UCSD-AML1 (cell line): ENCODE results near the gene SAE1.

Experiments used
- DNase-seq: peaks from one replicate; lab custom pipeline; 2025; ENCODE audit not compliant: unreplicated experiment; lab: John Stamatoyannopoulos, UW

SAE1 gene

DNA sequence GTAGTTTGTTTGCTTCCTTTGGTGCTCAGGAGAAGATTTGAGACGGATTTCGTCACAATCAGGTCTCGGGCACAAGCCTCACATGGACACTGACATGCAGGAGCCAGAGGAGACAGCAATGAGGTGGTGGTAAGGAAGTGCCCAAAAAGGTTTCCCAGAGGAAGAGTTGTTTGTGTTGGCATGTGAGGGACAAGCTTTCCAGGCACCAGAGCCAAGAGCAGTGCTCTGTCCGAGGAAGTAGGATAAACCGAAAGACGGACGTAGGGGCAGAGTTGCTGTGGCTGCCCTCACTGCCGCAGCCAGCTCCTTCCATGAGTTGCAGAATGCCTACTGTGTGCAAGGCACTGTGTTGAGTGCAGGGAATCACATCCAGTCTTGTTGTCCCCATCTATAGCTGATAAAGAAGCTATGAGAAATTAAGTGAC is 27.7 kb downstream of the SAE1 start:
- DNase-seq, result peak; percentile 40

DNA sequence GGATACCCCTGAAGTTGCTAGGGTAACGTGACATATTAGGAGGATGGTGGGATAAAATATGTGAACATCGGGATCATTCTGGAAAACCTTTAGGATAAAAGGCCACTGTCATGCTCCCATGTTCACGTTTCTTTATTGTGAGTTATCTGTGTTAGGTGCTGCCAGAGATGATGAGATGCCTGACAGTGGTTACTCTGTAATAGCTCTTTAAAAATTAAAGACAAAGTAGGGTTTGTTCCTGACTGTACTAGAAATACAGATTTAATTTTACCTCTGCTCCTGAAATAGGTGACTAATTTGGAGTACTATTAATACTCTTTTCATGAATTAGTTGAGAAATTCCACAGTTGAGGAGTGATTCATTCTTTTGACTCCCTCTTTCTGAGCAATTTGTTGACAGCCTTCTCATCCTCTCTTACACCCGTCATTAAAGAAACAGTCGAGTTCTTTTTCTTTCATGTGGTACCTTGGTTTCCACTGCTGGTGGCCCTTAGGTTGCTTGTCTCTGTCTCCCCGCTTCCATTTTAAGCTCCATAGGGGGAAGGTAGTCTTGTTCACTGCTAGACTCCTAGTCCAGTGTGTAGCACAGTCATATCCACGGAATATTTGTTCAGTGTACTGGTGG is 28.4 kb downstream of the SAE1 start:
- no peak for DNase-seq

DNA sequence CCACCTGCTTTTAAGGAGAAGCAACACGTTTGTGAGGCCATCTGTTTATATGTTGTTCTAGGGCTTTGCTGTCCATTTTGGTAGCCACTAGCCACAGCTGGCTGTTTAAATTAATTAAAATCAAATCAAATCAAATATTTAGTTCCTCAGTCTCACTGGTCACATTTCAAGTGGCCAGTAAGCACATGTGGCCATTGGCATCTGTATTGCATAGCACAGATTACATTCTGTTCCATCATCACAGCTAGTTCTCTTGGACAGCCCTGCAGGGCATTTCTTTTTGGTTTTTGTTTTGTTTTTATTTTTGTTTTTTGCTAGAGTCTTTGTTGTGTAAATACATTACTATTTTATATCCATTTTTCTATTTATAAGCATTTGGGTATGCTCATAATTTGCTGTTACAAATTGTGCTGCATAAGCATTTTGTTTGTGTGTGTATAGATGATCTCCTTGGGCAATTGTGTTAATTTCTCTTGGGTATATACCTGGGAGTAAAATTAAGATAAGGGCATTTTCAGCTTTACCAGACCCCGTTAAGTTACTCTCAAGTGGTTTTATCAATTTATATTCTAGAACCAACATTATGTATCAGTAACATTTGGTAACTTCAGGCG is 31.3 kb downstream of the SAE1 start:
- no peak for DNase-seq

DNA sequence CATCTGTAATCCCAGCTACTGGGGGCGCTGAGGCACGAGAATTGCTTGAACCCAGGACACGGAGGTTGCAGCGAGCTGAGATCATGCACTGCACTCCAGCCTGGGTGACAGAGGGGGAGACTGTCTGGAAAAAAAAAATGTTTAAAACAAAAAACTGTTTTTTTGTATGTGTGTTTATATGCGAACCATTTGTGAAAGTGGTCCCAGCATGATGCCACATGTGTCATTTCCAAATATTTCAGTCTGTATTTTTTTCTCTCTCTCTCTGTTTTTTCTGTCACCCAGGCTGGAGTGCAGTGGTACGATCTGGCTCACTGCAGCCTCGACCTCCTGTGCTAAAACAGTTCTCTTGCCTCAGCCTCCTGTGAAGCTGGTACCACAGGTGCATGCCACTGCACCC is 37.4 kb downstream of the SAE1 start:
- no peak for DNase-seq

DNA sequence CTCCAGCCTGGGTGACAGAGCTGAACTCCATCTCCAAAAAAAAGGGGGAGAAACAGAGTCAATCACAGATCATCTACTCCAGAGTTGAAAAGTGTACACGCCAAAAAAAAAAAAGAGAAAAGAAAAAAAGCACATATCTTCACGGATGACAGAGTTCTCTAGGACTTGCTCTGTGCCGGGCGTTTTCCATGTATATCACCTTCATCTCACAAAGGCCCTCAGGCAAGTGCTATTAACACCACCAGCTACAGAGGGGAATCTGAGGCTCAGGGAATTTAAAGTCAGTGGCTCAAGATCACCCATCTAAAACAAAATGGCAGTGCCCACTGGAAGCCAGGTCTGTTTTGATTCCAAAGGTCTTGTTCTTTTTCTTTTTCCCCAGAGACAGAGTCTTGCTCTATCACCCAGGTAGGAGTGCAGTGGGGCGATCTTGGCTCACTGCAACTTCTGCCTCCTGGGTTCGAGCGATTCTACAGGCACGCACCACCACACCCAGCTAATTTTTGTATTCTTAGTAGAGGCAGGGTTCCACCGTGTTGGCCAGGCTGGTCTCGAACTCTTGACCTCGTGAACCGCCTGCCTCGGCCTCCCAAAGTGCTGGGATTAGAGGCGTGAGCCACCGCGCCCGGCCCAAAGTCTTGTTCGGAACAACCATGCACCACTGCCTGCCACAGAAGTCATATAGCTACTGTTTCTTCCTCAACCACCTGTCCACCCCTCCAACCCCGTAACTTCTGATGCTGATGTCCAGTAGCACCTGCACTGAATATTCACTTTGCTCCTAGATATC is 42.2 kb downstream of the SAE1 start:
- DNase-seq, result no peak

DNA sequence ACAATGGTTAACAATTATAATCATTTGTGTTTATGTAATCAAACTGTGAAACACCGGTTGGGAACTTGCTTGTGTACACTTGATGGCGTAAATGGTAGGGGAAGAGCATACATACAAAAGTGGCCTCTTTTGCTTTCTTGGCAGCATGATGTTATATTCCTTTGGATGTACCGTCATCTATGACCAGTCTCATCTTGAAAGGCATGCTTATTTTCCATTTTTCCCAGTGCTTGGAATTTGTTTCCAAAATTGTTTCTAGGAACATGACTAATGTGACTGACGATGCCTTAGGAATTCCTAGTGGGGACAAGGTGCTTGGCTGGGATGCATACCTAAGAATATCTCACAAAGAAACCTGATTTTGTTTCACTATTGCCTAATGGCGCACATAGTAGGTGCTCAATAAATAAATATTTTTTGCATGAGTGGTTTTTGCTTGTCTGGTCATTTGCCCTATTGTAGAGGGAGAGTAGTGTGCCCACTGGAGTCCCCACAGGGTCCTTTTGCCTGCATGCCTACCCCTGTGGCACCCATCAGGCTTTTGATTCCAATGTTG is 45.5 kb downstream of the SAE1 start:
- no peak for DNase-seq

DNA sequence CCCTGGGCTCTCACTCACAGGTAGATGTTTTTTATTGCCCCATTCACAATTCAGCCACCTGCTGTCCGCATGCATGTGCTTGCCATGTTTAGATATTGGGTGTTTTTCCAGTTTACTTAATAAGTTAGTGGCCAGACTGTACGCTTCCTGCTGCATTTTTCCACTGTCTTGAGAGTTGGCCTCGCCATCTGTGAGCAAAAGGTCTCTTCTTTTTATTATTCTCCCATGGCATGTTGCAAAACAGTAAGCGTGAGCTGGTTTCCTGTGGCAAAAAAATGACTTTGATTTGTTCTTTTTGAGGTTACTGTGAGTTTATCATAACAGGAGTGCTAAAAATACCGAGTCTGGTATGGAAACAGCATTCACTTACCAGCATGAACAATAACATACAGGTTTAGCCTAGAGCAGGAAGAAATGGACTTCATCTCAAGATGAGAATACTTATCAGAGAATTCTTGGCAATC is 46.0 kb downstream of the SAE1 start:
- DNase-seq, result no peak

DNA sequence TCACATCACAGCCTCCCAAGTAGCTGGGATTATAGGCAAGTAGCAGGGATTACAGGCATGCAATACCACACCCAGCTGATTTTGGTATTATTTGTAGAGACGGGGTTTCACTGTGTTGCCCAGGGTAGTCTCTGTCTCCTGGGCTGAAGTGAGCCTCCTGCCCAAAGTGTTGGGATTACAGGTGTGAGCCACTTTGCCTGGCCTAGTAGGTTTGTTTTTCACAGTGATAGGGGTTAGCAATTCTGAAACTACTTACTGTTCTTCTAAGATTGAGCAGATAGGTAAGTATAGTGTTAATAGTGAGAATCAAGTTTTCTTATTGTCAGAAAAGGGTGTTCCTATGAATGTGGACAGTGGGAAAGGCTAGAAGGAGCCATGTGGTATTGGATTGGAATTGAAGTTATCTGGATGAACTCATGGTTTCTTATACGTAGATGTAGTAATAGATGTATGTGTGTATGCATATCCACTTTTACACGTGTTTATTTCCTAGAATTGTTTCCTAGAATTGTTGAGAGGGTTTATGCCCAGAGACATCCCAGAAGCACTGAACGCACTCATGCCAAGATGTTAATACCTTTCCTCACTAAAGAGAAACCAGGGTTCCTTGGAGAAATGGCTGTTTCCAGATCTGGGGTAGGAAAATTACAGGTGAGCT is 49.1 kb downstream of the SAE1 start:
- DNase-seq, result no peak

DNA sequence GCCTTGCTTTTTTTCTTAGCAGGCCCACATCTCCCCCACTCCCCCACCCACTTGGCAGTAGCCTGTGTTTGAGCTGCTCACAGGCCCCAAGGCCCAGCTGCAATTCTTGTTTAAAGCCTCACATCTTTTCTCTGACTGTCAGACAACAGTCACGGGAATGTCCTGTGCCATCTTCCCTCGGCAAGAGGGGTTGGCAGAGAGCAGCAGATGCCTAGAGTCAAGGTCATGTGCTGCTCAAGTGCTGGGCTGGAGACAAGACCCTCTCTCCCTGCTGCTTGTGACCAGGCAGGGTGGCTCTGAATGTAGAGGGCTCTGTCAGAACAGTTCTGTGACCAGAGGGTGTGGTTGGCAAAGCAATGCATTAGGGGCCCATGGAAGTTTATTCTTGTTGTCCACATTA is 53.0 kb downstream of the SAE1 start:
- no peak for DNase-seq

DNA sequence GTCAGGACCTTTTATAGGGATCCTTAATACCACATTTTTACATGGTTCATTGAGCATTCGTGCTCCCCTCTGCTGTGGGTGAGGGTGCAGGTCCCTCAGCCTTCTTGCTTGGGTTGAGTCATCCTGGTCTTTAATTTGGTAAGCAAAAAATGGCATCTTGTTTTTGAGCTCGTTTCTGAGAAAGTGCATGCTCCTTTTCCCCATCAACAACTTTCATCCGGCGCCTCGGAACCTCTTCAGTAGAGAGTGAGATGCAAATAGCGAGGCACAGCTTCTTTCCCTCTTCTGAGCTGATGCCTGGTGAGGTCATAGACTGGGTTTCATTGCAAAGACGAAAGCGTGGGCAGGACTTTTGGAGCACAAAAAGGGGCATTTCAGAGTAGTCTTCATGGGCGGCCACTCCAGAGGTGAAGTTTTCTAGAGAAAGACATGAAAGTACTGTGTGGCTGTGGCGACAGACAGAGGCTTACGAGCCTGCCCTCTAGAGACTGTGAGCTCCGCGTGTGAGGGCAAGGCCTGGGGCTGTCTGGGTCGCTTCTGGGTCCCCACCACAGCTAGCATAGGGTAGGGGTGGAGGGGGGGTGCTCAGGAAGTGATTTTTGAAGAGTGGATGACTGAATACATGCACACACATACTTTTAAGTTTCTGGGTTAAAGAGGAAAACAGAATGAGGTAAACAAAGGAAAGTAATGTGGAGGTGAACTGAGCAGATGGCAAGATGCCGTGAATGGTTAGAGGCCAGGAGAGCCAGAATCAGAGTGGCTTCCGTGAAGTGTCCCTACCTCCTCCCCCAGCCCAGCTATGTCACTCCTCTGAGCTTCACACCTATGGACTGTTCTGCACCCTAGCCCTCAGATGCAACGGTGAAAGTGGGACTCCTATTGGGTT is 56.1 kb downstream of the SAE1 start:
- DNase-seq, result no peak

DNA sequence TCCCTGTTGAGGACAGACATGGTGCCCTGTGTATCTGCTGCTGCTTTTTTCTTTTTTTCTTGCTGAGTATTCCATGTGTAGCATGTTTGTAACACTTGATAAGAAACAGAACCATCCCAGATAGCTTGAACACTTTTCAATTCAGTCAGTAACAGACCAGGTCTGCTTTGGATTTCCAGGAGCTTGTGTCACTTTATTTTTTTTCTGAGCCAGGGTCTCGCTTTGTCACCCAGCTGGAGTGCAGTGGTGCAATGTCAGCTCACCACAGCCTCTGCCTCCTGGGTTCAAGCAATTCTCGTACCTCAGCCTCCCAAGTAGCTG is 56.7 kb downstream of the SAE1 start:
- DNase-seq, result no peak

DNA sequence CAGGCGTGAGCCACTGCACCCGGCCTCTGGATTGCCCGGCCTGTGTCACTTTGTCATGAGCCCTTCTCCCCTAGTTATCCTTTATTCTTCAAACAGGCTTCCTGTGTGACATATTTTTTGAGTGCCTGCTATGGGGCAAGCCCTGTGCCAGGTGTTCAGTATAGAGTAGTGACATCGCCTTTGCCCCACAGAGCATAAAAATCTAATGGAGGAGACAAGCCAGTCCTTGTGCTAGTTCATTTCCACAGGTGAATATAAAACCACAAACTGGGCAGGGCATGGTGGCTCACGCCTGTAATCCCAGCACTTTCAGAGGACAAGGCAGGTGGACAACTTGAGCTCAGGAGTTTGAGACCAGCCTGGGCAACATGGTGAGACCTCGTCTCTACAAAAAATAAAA is 57.2 kb downstream of the SAE1 start:
- DNase-seq, result no peak

DNA sequence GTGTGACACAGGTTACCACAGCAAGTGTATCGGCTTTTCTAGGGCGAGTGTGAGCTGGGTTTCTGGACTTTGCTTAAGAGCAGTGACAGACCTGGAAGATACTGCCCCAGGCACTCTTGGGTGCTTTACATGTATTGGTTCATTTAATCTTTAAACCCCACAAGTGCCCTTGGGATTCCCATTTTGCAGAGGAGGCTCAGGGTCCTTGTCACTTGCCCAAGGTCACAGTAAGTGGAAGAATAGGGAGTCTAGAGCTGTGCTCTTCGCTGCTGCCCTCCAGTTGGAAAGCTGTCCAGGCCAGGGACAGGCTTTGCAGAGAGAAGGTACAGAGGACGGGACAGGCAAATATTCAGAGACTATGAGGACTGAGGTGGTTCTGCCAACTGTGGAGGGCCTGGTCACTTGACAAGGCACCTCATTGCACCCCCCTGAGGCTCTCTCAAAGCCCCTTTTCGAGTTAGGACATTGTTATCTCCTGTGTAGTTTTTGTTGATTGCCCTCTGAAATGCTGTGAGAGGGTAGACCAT is 57.9 kb downstream of the SAE1 start:
- no peak for DNase-seq

DNA sequence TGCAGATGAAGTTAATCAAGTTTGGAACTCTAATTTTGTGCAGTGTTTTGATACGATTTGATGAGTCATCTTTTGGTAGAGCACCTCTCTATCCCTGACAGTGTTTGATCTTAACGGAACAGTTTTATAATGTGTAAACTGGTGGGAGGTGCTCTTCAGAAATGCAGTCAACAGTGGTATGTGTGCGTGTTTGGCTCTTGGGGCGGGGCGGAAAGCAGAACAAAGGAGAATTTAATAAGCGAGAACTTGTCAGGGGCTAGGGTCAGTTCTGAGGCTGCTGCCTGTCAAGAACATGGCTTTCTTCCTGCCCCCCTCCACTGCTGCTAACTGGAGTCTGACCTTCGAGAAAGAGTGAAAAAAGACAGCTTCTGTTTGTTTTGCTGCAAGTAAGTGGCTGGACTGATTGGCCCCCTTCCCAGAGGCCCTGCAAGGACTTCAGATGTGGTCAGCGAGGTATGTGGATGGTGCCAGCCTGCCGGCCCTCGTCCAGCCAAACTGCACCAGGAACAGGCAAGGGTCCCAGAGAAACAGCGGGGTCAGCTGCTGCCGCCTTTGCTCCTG is 59.6 kb downstream of the SAE1 start:
- DNase-seq, result no peak

DNA sequence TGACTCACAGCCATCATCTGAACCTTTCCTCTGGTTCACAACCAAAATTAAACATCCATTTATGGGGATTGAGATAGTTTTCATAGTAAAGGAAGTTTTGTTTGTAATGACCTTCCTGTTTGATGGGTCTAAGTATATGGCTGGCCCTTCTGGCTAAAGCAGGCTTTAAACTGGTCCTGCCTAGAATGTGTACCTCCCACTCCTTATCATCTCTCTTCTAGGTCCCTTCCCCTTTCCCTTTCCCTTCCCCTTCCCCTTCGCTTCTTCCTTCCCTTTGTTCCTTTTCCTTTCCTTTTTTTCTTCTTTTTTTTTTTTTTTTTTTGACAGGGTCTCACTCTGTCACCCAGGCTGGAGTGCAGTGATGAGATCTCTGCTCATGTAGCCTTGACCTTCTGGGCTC is 64.8 kb downstream of the SAE1 start:
- no peak for DNase-seq

DNA sequence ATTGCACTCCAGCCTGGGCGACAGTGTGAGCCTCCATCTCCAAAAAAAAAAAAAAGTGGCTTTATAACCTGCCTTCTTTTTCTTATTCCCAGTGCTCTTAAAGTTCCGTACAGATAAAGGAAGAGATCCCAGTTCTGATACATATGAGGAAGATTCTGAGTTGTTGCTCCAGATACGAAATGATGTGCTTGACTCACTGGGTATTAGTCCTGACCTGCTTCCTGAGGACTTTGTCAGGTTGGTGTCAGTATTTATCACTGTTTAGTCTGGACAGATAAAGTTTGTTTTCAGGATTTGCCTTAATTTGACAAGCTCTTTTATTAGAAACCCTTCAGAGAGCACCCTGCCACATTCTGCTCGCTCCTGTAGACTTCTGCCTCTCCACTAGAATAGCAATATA is 66.5 kb downstream of the SAE1 start:
- DNase-seq, result no peak

DNA sequence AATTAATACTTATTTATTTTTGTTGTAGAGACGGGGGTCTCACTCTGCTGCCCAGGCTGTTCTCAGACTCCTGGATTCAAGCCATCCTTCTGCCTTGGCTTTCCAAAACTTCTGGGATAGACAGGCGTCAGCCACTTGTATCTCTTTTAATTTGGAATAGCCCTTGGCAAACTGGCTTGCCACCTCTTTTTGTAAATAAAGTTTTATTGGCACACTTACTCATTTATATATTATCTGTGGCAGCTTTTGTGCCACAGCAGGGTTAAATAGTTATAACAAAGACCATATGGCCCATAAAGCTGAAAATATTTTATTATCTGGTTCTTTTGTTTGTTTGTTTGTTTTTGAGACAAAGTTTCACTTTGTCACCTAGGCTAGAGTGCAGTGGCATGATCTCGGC is 69.9 kb downstream of the SAE1 start:
- no peak for DNase-seq

DNA sequence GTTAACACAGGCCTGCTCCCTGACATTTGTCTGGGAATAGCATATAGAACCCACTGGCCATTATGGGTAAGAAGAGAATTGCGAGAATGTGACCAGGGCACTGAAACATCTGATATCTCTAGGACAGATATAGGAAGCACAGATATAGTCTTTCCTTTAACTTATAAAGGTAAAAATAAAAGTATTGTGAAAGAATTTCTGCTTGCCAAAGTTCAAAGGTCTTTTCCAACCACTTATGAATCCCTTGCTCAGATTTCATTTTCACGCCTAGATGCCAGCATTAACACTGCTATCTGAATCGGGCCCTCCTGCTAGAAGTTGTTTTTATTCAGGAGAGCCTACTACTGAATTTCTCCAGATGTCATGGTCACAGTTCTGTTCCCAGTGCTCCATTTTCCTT is 72.6 kb downstream of the SAE1 start:
- DNase-seq, result no peak

DNA sequence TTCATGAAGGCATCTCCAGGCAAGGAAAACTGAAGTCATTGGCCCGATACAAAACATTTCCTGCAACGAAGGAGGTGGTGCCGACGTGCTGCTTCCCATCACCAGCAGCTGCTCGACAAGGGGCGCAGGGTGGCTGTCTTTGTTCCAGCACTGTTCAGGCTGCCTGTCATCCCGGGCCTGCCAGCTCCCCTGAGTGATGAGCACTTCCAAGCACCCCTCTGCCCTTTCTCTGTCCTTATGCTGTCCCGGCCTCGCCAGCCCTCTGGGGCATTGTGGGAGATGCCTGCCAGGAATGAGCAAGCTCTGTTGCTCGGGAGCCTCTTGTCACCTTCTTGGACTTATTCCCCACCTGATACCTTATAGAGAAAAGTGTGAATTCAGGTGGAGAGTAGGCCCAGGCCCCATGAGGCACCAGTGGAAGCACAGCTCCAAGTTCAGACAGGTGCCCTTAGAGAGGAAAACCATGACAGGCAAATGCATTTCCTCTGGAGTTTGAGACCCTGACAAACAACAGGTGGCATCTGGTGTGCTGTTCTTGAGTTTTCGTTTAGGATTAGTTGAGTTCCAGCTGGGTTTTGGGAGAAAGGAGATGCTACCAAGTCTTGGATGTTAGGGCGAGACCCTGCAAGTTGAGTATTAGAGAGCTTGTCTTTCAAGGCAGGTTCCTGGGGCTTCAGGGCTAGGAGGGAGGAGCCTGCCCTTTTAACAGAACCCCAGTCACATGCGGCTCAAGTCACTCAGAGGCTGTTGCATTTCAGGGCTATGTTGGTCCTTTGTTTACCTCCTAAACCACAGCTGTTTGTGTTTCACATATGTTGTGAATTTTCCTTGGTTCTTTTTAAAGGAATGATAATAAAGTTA is 78.9 kb downstream of the SAE1 start:
- no peak for DNase-seq
